Neutrophil (primary cell): ENCODE measurements around the gene KAT6B.

Source experiments
- H3K27ac ChIP-seq: fragments of 200-600 bp; sonication (generic); 2 replicates; pipeline ENCODE4 v1.5.1; 2016; ENCODE audit warnings: mild to moderate bottlenecking, moderate library complexity
- H3K27me3 ChIP-seq: fragments of 200-600 bp; sonication (generic); 2 replicates; pipeline ENCODE4 v1.6.0; 2016; ENCODE audit warnings: mild to moderate bottlenecking
- H3K36me3 ChIP-seq: fragments of 200-600 bp; sonication (generic); 2 replicates; pipeline ENCODE4 v1.5.1; 2017
- H3K4me1 ChIP-seq, 2 experiments: fragments of 200-600 bp in 1 of 2; sonication (generic) in 1 of 2; 1 replicate in 1 of 2; 2 replicates in 1 of 2; pipeline versions ENCODE4 v1.5.1 to v1.6.1; 2013 to 2016; ENCODE audit warnings: low read depth in 1 of 2, low read length in 1 of 2, mild to moderate bottlenecking in 1 of 2, moderate library complexity in 1 of 2; ENCODE audit not compliant: control insufficient read depth in 1 of 2, insufficient read depth in 1 of 2
- H3K4me3 ChIP-seq, 2 experiments: fragments of 200-600 bp in 1 of 2; sonication (generic) in 1 of 2; 1 replicate in 1 of 2; 2 replicates in 1 of 2; pipeline ENCODE4 v1.5.1; 2013 to 2016; ENCODE audit warnings: low read depth in 1 of 2, low read length in 1 of 2, mild to moderate bottlenecking in 1 of 2, moderate library complexity in 1 of 2
- H3K9me3 ChIP-seq: fragments of 200-600 bp; sonication (generic); 2 replicates; pipeline ENCODE4 v1.5.1; 2016
- TF ChIP-seq, protein P1 (sequence below): fragments of 200-600 bp; sonication (generic); IDR thresholded peaks from 2 replicates; pipeline ENCODE4 v1.5.1; 2016; ENCODE audit warnings: antibody characterized with exemption

The KAT6B gene

DNA sequence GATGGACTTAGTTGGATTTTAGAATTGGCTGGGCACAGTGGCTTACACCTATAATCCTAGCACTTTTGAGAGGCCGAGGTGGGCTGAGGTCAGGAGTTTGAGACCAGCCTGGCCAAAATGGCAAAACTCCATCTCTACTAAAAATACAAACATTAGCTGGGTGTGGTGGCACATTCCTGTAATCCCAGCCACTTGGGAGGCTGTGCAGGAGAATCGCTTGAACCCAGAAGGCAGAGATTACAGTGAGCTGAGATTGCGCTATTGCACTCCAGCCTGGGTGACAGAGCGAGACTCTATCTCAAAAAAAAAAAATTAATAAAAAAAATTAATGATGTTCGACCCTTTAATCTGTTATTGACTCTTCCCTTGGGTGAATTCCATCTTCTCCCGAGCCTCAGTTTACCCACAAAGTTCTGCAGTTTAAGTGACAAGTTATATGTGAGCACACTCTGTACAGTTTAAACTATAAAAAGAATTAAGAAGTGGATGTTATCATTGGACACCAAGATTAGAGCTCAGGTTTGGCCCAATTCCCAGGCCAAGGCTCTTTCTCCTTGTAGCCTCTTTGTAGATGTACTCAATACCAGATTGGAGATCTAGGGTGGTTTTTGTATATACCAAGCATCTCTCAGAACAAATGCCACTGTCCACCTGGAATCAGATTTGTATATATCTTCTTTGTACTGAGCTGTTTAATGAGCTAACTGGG is 15.0 kb downstream of the KAT6B start:
- TF ChIP-seq, protein P1, sequence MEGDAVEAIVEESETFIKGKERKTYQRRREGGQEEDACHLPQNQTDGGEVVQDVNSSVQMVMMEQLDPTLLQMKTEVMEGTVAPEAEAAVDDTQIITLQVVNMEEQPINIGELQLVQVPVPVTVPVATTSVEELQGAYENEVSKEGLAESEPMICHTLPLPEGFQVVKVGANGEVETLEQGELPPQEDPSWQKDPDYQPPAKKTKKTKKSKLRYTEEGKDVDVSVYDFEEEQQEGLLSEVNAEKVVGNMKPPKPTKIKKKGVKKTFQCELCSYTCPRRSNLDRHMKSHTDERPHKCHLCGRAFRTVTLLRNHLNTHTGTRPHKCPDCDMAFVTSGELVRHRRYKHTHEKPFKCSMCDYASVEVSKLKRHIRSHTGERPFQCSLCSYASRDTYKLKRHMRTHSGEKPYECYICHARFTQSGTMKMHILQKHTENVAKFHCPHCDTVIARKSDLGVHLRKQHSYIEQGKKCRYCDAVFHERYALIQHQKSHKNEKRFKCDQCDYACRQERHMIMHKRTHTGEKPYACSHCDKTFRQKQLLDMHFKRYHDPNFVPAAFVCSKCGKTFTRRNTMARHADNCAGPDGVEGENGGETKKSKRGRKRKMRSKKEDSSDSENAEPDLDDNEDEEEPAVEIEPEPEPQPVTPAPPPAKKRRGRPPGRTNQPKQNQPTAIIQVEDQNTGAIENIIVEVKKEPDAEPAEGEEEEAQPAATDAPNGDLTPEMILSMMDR, result no peak
- H3K4me1 ChIP-seq, result peaks cover 23 to 44% of the 10 kb centered on the region in 2 experiments
- no peaks in the 10 kb centered on the region for H3K36me3 ChIP-seq
- no peaks in the 10 kb centered on the region for H3K27me3 ChIP-seq
- H3K4me3 ChIP-seq, result no peak overlapping the region
- H3K9me3 ChIP-seq, result no peaks in the 10 kb centered on the region
- H3K27ac ChIP-seq, result peak overlapping the region; percentile 80

DNA sequence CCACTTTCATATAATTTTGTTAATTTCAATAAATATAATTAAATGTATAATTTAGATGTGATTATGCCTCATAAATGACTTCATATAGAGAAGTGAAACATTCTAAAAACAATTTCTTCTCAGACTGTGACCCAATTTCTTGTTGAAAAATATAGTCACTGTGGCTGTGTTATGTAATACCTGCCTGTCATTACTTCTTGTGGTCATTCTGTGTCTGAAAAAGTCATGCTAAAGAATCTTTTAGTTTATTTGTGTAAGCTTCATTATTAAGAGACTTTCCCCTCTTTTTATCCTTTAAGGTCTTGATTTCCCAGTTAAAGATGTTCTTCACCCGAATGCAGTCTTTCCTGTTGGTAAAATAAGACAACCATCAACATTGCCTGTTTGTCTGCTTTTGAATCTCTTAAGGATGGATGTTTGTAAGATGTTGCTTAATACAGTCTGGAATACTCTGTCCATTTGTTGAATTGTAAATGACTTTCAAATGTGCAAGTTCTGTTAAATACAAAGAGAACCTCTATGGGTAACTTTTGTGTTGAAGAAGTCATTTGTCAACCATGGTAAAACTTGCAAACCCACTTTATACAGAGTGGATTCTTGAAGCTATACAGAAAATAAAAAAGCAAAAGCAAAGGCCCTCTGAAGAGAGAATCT is 16.0 kb downstream of the KAT6B start:
- no peaks in the 10 kb centered on the region for H3K27me3 ChIP-seq
- H3K9me3 ChIP-seq, result no peaks in the 10 kb centered on the region
- TF ChIP-seq, protein P1, result no peak
- no peaks in the 10 kb centered on the region for H3K36me3 ChIP-seq
- peak overlapping the region; percentile 80 for H3K27ac ChIP-seq
- H3K4me1 ChIP-seq, result peaks cover 23 to 38% of the 10 kb centered on the region in 2 experiments
- H3K4me3 ChIP-seq, result no peak overlapping the region

DNA sequence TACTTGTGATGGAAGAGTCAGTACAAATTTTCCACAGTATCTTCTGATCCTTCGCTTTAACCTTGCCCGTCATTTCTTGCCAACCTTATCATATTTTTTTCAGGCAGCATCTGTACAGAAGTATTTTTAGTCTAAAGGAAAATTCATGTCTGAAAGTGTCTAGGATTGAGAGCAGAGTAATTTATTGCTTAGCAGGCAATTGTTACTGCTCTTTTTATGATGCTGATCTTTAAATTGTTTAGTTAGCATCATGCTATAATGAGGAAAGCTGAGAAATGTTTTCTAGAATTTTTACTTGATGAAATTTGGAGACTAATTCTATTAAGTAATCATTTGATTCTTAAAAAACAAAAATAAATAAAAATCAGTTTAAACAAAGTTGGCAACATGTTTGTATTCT is 20.6 kb downstream of the KAT6B start:
- Histone ChIP-seq H3K36me3 (peaks cover 6% of the 10 kb centered on the region), H3K27ac (no peak overlapping the region), H3K9me3 (no peaks in the 10 kb centered on the region), H3K4me1 (peaks cover 18 to 19% of the 10 kb centered on the region in 2 experiments), H3K27me3 (no peaks in the 10 kb centered on the region), H3K4me3 (no peak overlapping the region)
- TF ChIP-seq, protein P1, result no peak

DNA sequence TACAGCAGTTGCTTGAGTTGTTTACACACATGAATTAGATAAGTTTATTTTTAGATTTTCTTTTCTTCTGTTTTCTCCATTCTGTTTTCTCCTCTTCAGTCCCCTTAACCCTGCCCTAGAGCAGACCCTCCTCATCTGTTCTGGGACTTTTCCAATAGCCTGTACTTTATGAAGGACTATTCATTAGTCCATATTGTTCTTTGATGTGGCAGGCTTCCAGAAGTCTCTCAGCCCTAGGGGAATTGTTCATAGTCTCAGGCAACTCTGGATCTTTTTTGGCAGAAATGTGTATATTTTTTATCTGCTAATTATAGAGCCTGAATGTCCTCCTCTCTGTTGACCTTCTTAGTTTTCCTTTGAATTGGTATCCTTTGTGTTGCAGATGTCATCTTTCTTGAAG is 25.4 kb downstream of the KAT6B start:
- TF ChIP-seq, protein P1, result no peak
- Histone ChIP-seq H3K4me1 (peaks cover 15 to 24% of the 10 kb centered on the region in 2 experiments), H3K4me3 (no peak overlapping the region), H3K9me3 (no peaks in the 10 kb centered on the region), H3K36me3 (peaks cover 6% of the 10 kb centered on the region), H3K27me3 (no peaks in the 10 kb centered on the region), H3K27ac (no peak overlapping the region)

DNA sequence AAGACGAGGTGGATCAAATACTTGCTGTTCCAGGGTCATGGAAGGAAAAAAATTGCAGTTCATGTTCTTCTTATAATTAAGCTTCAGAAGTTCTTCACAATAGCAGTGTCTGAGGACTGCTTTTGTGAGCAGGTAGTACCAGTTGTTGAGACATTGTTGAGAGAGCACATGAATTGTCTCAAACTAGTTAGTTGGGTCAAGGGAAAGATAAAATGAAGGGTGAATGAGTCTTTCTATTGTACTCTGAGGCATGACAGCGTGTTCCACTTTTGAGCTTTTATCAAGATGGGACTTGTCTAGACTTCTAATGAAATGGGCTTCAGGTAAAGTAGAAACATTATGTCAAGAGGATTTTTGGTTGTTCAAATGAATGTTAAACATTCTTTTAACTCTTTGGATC is 26.0 kb downstream of the KAT6B start:
- Histone ChIP-seq H3K27me3 (no peaks in the 10 kb centered on the region), H3K4me1 (peaks cover 15 to 24% of the 10 kb centered on the region in 2 experiments), H3K36me3 (peaks cover 6% of the 10 kb centered on the region), H3K27ac (no peak overlapping the region), H3K9me3 (no peaks in the 10 kb centered on the region), H3K4me3 (no peak overlapping the region)
- TF ChIP-seq, protein P1, result no peak
